ENCODE data around the gene SCARB1. TPM values are rescaled to one million over a fixed set of nuclear protein-coding genes. Genes with fewer than 3 reads are reported as not detected.
"Not testable (repeated sequence)": the region's sequence is repeated elsewhere in the genome, so short reads cannot be mapped to it uniquely, and the experiment has no call there.

The SCARB1 gene
- total RNA-seq, 1 donor from 2014 or later: 20.8 TPM

DNA sequence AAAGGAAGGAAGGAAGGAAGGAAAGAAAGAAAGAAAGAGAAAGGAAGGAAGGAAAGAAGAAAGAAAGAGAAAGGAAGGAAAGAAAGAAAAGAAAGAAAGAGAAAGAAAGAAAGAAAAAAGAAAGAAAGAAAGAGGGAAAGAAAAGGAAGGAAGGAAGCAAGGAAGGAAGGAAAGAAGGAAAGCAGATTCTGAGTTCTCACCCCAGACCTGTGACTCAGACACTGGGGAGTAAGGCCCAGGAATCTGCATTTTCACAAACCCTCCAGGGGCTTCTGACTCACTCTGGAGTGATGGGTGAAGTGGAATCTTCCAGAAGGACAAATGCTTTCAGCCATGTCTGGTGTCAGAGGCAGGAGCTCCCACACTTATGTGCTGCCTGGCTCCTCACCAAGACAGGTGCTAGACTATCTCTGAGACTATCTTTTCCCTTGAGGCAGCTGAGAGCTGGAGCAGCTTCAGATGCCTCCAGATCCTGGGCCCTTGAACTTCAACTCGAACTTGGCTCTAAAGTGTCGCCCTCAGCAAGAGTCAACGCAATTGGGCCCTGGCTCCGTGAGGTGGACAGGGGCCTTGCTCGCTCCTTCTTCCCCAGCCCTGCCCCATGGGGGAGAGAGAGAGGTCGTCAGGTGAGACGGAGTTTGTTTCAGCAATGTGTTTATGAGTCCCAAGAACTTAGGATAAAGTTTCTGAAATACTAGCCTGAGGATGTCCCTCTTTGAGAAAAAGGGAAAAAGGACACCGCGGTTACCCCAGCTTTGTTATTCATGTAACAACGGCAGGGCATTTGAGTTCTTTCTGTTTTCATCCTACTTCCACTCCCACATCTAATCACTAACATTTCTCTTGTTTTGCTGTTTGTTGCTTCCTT, 19.8 kb upstream of the SCARB1 start:
- no peak for DNase-seq (ENCODE audit: low spot score)

DNA sequence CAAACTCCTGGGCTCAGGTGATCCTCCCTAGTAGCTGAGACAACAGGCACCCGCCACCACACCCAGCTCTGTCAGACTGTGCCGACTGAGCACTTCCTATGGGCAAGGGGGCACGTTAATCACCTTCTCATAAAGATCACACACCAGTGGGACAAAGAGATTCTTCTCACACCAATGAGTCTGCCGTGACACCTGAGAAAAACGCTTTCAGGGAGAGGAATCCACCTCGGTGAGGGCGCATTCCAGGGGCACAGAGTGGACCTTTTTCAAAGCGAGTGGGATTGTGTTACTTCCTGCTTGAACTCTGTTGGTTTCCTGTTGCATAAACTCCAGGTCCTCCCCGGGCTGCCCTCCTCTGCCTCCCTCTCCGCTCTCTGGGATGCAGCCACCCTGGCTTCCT, 17.5 kb upstream of the SCARB1 start:
- DNase-seq (ENCODE audit: low spot score): no peak

DNA sequence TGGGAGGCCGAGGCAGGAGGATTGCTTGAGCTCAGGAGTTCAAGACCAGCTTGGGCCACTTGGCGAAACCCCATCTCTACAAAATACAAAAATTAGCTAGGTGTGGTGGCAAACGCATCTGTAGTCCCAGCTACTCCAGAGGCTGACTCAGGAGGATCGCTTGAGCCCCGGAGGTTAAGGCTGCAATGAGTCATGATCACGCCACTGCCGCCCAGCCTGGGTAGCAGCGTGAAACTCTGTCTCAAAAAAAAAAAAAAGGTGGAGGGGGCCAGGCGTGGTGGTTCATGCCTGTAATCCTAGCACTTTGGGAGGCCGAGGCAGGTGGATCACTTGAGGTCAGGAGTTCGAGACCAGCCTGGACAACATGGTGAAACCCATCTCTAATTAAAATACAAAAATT, 16.7 kb upstream of the SCARB1 start:
- DNase-seq (ENCODE audit: low spot score): not testable (repeated sequence)

DNA sequence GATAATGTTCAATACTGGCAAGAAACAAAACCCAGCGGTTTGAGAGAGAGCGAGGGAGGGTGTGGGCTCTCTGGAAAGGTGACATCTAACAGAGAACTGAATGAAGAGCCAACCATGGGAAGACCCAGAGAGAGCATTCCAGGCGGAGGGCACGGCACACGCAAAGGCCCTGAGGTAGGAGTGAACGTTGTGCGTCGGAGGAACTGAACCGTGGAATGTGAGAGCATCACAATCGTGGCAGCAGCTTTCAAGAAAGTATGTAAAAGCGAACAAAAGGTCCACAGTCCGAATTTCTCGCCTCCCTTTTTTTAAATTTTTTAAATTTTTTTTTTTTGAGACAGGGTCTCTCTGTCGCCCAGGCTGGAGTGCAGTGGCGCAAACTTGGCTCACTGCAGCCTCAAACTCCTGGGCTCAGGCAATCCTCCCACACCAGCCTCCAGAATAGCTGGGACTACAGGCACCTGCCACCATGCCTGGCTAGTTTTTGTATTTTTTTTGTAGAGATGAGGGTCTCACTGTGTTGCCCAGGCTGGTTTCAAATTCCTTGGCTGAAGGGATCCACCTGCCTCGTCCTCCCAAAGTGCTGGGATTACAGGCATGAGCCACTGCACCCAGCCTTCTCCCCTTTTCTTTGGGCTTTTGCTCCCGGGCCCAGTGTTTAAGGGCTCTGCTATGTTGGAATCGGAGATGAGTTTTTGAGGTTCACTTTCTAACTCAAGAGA, 15.3 kb upstream of the SCARB1 start:
- DNase-seq (ENCODE audit: low spot score): no peak

DNA sequence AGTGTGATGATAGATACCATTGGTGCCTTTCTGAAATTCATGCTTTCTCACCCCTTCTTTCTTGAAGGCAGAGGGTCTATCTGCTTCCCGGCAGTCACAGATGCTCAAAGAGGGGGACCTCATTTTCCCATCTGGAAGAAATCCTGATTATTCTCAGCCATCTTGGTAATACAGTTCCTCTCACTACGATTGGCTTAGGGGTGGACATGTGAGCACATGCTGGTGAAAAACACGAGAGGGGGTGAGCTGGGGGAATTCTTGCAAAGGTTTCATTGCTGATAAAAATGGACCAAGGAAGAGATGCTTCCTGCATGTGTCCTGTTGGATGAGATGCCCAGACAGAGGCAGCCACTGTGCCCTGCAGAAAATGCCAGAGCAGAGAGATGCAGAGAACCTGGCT, 13.8 kb upstream of the SCARB1 start:
- DNase-seq (ENCODE audit: low spot score): no peak

DNA sequence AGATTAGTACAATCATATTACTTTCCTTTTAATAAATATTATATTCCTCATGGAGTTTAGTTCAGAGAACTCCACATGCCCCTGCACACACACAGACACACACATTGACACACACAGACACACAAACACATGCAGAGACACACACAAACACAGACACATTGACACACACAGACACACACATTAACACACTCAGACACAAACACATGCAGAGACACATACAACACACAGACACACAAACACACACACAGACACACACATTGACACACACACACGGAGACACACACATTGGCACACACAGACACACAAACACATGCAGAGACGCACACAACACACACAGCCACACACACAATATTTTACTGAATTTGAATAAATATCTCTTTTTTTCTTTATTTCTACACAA, 12.5 kb upstream of the SCARB1 start:
- DNase-seq (ENCODE audit: low spot score): no peak

DNA sequence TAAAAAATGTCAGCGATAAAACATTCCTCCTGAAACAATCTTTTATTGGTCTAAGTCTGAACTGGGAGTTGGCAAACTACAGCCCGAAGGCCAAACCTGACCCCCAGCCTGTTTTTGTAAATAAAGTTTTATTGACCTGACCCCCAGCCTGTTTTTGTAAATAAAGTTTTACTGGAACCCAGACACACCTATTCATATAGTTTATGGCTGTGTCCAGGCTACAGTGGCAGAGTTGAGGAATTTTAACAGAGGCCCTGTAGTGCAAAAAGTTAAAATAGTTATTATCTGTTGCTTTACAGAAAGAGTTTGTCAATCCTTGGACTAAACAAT, 12.1 kb upstream of the SCARB1 start:
- DNase-seq (ENCODE audit: low spot score): no peak

DNA sequence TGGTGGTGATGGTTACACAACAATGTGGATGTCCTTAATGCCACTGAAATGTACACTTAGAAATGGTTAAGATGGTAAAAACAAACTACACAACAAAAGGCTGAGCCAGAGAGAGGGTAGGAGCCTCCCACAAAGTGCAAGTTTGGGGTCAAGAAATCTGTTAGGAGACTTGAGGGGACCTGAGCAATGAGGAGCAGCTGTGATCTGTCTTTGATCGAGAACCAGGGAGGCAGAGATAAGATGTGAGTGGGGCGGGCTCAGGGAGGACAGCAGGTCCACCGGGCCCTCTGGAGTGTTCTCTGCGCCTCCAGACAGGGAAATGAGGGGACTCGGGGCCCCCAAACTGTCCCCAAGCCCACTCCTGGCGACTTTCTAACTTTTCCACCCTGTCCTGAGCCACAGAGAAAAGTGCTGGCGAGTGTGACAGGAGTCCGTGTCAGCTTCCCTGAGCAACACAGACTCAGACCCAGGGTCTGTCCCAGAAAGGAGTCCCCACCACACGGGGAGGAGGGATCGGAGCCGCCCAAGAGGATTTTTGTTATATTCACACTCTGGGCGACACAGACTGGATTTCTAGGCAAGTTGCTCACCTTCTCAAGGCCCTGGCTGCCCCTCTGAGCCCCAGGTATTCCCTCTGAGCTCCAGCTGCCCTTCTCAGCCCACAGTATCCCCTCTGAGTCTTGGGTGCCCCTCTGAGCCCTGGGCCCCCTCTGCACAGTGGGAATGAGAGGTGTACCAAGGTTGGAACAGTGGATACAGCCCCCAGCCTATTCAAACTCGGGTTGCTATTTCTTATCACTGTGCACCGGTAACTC, 11.5 kb upstream of the SCARB1 start:
- DNase-seq (ENCODE audit: low spot score): no peak

DNA sequence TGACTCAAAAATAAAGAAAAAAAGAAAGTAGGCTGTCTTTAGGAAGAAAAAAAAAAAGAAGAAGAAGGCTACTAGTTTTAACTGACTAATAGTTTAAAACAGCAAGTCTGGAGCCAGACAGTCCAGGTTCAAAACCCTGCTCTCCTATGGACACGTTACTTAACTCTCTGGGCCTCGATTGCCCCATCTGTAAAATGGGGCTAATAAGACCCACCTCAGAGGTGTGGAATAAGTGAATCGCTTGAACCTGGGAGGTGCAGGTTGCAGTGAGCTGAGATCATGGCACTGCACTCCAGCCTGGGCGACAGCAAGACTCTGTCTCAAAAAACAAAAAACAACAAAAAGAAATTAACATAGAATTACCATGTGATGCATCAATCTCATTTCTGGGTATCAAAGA, 10.5 kb upstream of the SCARB1 start:
- no peak for DNase-seq (ENCODE audit: low spot score)

DNA sequence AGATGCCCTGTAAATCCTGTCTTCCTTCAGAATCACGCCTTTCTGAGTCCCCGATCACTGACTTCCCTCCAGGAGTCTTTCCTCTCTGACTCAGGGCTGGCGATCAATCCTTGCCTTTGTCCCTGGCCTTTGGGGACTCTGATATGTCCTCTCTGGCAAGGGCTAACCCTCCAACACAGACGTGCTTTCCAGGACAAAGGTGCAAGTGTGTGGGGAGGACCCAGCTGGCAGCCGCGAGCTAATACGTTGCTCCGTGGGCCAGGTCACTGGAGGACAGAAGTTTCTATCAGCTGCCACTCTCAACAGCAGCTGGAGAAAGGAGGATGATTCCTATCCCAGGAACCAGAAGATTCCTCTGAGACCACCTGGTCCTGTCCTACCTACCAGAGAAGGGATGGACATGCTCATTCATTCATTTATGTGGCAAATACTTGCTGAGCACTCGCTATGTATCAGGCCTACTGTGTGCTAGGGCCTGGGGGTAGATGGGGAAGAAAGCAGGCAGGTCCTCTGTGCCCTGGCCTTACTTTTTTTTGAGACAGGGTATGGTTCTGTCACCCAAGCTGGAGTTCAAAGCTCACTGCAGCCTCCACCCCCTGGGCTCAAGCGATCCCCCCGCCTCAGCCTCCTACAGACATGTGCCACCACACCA, 8.5 kb upstream of the SCARB1 start:
- DNase-seq (ENCODE audit: low spot score): no peak

DNA sequence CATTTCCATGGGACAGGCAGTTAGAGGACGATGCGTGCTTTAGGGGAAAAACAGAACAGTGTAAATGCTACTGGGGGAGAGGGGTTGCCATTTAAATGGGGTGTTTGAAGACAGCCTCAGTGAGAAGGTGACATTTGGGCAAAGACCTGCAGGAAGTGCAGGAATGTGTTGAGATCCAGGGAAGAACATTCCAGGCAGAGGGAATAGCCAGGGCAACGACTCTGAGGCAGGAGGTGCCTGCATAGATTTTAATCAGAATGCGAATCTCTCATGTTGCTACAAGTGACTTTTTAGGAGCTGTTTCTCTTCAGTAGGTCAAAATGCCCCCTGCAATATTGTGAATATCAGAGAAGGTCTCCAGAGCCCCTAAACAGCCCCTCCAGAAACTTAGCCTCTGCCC, 7.6 kb upstream of the SCARB1 start:
- no peak for DNase-seq (ENCODE audit: low spot score)

DNA sequence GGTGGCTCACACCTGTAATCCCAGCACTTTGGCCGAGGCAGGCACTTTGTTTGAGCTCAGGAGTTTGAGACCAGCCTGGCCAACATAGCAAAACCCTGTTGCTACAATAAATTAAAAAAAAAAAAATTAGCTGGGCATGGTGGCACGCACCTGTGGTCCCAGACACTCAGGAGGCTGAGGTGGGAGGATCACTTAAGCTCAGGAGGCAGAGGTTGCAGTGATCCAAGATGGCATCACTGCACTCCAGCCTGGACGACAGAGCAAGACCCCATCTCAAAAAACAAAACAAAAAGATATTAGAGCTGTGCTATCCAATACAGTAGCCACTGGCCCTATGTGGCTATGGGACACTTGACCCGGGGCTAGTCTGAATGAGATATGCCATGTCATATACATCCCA, 6.9 kb upstream of the SCARB1 start:
- DNase-seq (ENCODE audit: low spot score): no peak

DNA sequence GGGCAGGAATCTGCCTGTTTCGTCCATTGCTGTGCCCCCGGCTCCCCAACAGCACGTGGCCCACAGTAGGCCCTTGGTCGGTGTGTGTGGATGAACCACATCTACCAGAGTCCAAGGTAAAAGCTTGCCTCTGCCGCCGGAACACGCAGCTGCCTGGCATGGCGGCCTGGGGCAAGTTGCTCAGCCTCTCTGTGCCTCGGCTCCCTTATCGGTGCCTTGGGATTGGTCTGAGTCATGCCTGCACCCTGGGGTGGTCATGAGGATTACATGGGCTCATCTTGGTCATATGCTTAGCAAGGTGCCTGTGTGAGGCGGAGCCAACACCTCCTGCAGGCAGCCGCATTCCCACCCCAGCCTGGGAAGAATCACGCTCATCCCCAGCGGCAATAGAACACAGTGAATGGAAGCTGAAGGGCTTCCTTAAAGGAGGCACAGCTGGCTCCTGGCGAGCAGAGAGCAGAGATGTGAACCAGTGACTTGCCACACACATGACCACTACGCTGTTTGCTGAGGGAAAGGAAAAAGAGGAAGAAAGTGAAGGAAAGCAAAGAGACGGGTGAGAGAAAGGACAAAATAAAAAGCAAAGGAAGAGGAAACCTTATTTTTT, 5.5 kb upstream of the SCARB1 start:
- DNase-seq (ENCODE audit: low spot score): no peak

DNA sequence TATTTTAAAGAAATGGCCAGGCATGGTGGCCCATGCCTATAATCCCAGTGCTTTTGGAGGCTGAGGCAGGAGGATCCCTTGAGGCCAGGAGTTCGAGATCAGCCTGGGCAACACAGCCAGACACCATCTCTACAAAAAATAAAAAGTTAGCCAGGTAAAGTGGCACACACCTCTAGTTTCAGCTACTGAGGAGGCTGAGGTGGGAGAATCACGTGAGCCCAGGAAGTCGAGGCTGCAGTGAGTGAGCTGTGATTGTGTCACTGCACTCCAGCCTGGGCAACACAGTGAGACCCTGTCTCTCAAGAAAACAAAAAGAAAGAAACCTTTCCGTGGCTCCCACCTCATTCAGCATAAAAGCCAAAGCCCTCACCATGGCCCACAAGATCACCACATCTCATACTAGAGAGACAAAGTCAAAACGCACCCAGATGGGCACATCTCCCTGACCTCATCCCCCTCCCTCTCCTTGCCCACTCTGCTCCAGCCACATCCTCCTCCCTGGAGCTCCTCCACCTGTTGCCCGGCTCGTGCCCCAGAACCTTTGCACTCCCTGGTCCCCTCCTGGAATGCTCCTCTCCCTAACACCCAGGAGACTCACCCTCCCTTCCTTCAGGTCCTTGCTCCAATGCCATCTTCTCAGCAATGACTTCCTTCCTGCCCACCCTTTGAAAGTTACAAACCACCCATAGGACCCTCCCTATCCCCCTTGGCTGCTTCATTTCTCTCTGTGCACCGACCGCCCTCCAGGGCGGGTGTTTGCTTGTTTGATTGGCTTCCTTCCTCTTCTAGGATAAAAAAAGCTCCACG, 4.8 kb upstream of the SCARB1 start:
- no peak for DNase-seq (ENCODE audit: low spot score)

DNA sequence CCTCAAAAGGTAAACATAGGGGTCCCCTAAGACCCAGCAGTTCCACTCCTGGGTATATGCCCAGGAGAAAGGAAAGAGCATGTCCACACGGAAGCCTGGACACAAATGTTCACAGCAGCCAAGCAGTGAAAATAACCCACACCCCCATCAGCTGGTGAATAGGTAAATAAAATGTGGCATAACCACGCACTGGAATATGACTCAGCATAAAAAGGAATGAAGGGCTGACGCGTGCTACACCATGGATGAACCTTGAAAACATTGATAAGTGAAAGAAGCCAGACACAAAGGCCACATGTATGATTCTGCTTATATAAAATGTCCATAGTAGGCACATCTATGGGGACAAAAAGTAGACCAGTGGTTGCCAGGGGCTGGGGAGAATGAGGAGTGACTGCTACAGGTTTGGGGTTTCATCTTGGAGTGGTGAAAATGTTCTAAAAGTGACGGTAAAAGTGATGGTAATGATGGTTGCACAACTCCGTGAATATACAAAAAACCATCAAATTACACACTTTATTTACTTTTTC, 3.8 kb upstream of the SCARB1 start:
- DNase-seq (ENCODE audit: low spot score): no peak

DNA sequence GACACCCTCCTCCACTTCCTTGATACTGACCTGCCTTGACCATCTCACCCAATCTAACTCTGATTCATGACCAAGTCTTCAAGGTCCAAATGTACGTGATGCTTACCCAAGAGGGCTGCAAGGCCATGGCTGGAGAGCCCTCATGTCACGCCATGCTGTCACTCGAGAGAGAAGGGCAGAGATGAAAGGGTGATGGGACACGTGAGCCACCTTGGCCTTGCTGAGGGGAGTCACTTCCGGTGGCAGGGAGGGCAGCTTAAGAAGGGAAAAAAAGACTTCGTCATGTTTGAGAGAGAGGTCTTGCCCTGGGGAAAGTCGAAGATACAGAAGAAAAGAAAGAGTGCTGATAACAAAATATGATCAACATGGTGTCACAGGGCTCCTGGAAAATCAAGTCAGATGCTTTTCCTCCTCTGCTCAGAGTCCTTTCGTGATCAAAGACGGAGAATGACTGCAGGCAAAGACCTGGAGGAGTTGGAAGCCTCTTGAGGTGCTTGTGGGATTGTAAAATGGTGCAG, 3.3 kb upstream of the SCARB1 start:
- DNase-seq (ENCODE audit: low spot score): no peak

DNA sequence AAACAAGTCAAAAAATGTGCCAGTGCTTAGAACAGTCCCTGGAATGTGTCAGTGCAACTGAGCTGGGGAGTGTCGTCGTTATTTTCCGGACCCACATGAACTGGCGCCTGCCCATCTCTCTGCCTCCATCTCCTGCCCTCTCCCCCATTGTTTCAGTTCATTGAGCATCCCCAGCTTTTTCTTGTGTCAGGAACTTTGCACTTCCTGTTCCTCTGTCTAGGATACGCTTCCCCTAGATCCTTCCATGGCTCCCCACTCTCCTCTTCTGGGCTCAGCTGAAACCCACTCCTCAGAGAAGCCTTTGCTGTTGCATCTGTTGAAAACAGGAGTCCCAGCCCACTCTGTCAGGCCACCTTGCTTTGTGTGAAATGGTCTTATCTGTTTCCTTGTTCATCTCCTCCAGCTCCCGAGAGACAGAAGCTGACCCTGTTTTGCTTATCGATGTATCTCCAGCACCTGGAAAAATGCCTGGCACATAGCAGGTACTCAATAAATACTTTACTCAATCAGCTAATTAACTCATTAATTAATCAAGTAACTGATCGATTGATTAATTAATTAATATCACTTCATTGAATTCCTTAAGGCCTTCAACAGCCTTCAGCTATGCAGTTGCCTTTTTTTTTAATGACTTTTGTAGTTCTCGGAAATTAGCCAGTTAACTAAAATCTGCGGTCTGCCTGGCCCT, 2.7 kb upstream of the SCARB1 start:
- no peak for DNase-seq (ENCODE audit: low spot score)

DNA sequence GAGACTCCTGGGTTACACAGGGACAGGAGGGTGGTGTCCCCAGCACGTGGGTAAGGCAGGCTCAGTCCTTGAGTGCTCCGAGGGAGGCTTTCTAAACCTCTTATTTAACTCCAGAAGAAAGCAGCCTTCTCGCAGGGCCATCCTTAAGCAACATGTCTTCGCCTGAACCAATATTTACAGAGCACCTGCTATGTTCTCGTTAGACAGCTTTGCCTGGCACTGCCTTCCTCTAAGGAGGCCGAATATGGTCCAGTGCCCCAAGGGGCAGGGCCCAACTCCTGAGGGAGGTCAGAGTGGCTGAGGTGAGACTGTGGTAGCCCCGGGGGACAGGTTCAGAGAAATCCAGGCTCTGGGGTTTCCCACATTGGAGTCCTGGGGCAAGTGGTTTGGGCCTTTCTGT, 2.1 kb upstream of the SCARB1 start:
- no peak for DNase-seq (ENCODE audit: low spot score)

DNA sequence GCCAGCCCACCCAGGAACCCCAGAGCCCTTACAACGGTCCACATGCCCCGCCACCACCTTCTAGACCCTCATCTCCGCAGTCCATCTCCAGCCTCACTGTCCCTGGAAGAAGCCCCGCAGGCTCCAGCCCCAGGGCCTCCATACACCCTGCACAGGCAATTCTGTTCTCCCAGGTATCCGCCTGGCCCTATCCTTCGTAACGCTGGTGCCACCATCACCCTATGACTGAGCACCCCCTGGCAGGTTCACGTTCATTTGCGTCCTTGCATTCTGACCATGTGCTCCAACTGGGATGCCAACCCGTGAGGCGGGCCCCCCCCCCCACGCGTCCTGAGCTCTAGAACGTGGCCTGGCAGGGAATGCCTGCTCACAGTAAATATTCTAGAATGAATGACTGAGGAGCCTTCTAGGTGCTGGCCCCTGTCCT, 675 bp upstream of the SCARB1 start:
- DNase-seq (ENCODE audit: low spot score): no peak
